ENCODE results near the gene CAPN12.

CAPN12 gene

DNA sequence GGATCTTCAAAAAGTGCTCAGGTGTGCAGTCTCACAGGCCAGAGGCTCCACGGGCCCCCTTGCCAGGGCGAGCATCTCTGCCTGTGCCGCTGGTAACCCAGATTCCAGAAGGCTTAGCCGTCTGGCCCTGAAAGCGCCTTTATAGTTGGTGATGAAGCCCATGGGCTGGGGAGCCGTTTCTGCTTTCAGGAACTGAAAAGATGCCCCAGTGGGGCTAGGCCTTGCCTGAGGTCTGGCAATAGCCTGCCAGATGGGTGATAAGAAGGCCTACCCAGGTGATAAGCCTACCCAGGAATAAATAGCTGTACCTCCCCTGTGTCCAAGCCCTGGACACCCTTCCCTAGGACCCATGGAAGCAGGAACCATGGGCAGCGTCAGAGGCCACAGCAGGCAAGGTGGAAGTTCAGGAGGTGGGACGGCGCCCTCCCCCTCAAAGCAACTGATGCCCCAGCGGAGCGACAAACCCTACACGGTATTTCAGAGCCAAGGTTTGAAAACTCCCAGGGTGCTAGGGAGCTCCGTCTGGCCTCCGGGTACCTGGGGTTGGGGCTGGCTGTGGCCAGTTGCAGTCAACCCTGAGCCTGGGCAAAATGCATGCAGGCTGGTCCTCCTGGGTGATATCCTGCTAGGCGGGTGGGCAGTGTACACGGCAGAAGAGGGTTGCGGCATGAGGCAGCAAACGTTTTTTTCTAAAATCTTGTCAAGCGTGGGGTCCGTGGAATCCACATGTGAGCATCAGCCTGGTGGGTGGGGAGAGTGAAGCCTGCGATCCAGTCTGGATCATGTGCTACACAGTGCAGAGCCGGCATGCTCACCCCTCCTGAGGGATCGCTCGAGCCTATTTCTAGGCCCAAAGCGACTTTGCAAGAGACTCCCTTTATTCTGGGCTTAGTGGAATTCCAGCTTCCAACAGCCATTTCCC lies 51.6 kb downstream of the CAPN12 start:
- no peak for DNase-seq

DNA sequence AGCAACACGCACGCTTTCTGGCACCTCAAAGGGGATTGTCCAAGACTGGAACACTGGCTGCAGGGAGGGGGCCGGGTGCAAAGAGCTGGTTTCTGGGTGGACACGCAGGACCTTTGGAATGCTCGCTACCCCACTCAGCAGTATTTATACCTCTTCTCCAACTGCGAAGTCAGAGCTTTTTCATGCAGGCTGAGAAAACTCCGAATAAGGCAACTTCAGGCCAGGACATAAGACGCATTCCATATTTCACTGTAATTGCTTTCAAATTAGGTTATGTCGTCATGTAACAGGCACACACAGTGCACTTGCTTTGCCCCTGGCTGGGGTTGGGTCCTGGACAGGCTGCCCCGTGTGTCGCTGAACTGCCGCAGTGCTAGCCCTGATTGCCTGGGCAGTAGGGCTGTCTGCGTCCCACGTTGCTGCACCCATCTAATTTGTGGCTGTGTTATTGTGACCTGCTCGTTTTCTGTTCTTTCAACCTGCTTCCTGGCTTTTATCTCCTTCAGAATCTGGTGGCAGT lies 52.3 kb downstream of the CAPN12 start:
- no peak for DNase-seq

DNA sequence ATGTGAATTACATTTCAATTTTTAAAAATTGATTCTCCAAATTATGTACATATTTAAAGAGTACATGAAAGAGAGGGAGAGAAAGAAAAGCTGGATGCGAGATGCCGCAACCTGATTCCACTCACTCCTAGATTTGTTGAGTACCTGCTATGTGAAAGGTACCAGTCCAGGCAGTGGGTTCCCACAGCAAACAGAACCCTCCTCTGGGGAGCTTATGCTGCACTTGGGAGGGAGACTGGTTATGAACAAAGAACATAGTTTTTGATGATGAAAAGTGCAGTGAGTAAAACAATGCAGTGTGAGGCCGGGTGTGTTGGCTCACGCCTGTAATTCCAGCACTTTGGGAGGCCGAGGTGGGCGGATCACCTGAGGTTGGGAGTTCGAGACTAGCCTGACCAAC lies 53.4 kb downstream of the CAPN12 start:
- no peak for DNase-seq

DNA sequence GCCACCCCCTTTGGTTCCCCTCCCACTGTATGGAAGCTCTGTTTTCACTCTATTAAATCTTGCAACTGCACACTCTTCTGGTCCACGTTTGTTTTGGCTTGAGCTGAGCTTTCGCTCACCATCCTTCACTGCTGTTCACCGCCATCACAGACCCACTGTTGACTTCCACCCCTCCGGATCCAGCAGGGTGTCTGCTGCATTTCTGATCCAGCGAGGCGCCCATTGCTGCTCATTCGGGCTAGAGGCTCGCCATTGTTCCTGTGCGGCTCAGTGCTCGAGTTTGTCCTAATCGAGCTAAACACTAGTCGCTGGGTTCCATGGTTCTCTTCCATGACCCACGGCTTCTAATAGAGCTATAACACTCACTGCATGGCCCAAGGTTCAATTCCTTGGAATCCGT lies 54.1 kb downstream of the CAPN12 start:
- no peak for DNase-seq

DNA sequence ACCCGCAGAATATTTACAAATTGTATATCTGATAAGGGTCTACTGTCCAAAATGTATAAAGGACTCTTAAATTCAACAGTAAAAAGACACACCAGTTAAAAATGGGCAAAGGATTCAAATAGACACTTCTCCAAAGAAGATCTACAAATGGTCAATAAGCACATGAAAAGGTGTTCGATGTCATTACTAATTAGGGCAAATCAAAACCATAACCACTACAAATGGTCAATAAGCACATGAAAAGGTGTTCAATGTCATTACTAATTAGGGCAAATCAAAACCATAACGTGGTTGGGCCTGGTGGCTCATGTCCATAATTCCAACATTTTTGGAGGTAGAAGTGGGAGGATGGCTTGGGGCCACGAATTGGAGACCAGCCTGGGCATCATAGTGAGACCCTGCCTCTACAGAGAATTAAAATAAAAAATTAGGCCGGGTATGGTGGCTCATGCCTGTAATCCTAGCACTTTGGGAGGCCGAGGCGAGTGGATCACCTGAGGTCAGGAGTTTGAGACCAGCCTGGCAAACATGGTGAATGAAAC lies 56.4 kb downstream of the CAPN12 start:
- no peak for DNase-seq

DNA sequence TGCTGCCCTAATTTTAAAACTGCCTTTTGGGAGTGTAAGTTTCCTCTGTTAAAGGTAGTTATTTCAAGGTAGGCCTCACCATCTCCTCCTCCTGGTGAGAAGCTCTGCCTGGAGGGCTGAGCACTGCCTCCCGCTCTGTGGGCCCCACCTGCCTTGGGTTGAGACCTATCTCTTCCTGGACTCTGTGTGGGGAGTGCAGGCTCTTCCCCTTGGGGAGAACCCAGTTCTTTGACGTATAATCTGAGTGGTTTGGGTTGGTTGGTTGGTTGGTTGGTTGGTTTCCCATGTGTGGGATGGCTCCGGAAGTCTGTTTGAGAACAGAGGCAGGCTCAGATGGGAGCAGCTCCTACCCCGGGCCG lies 57.8 kb downstream of the CAPN12 start:
- peak; percentile 52 to 54 for DNase-seq

DNA sequence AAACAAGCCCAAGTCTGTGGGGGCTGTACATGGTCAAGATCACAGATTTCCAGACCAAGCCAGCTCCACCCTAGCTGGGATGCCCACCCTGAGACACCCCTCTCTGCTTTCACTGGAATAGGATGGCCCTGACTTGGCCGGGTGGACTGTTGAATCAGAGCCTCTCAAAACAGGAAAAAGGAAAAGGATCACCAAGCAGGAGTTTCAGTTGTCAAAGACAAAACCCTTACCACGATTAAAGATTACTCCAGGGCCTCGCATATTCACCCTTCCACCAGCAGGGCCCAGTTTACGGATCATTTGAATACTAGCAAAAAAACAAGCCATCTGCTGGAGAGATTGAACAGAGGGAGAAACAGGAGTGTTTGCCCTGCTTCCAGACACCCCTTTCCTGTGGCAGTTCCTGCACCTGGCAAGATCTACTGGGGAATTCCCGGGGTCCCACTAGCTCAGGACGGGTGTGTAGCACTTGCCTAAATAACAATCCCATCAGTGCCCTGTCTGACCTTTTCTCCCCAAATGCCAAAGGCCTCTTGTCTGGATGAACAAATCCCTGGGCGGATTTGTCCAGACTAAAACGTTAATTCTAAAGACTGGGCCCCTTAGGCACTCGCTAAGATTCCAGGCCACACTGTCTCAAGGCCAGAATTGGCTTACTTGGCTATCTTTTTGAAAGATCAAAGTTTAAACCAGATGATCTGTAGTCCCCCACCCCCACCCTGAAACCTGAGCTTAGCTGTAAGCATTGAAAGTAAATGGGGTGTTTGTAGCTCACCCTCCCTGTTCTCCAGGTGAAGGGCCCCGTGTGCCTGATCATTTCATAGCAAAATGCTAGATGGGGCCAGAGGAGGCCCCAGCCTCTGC lies 58.4 kb downstream of the CAPN12 start:
- peak; percentile 26 to 27 for DNase-seq

DNA sequence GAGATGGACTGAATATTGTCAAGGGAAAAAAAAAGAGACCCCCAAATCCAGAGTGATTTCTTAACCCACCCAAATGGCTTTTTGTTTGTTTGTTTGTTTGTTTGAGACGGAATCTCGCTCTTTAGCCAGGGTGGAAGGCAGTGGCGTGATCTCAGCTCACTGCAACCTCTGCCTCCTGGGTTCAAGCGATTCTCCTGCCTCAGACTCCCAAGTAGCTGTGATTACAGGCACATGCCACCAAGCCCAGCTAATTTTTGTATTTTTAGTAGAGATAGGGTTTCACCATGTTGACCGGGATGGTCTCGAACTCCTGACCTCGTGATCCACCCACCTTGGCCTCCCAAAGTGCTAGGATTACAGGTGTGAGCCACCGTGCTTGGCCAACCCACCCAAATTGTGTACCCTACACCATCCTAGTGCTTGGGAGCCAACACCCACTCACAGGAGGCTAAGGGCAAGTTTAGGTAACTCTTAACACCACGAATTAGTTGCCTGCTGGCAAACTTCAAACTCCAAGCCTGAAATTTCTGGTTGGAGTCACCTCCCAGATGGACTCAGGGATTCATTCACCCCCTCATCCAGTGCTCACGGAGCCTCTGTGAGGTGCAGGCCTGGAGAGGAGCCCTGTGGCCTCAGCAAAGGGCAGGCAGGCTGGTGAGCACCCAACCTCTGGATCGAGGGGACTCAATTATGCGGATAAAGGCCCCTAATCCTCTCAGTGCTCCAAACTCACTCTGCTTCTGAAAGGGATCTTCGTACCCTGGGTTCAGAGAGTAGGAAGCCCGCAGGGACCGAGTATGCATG lies 59.2 kb downstream of the CAPN12 start:
- no peak for DNase-seq

DNA sequence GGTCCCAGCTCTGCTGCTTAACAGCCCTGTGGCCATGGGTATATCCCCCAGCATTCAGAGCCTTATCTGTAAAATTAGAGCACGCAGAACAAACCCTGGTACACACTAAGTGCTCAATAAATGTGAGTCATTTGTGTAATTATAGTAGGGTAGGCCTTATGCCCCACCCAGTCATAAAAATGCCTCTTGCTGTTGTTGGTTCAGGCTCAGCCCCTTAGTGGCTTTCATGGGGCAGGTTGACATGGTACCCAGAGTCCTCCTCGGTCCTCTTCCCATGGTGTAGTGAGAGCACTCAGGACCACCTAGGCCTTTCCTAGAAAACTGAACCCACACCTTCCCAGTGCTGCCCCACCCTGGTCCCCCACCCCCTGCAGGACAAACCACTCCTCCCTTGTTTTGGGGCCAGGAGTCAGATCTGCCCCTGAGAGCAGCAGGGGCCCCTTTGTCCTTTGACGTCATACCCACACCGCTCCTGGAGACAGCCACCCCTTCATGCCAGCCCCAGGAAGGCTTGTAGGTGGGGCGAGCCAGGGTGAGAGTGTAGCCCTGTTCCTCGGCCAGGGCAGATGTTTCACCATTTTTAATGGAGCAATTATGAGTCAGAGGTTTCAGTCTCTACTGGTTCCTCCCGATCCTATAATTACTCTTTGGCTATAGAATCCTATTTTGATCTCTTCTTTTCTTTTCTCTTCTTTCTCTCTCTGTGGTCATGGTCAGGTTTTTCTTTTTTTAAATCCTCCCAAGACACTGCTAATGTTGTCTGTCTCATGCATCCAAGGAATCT lies 60.0 kb downstream of the CAPN12 start:
- peak; percentile 45 to 54 for DNase-seq

DNA sequence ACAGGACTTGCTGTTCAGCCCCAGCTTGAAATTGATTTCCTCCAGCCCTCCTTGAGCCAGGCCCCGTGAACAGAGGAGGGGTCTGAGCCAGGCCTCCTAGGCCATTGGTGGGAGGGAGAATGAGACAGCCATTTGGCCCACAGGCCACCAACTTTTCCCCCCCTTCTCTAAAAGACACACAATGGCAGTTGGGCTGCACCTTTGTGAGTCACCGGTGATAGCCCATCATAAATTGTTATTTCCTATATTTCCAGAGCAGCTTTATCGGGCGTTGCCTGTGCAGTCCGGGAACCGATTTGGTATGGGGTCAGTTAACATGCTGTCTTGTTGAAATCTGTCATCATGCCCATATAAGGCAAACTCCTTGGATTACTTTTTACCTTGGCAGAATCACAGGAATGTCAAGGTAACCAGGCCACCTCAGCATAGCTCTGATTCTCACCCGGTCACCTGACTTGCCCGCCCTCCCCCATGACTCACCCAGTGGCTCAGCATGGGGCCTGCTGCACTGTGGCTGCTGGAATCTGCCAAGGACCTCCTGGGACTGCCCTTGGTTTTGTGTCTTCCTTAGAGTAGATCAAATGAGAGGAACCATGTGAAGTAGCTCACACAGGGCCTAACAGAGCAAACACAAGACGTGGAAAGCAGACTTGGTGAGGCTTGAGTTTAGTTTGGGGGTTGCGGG lies 60.7 kb downstream of the CAPN12 start:
- DNase-seq = peak; percentile 57 to 66

DNA sequence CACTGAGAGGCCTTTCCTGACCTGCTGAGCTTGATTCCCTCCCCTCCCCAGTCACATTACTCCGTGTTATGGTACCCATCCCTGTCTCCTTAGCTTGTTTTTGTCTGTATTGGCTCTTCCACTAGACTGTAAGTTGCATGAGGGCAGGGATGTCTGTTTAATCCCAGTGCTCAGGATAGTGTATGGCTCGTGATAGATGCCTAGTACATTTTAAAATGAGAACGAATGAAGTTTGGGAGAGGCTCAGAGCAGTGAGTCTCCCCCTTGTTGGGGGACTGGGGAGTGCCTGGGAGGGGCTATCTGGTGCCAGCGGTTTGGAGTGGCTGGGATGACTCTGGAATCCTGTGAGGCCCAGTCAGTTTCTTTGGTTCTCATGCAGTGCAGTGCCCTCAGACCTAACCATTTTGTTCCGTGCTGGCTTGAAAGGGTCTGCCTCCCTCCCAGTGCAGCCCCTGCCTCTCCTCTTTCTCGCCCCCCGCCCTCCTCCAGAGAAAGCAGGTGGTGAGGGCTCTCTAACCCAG lies 61.3 kb downstream of the CAPN12 start:
- DNase-seq = no peak

DNA sequence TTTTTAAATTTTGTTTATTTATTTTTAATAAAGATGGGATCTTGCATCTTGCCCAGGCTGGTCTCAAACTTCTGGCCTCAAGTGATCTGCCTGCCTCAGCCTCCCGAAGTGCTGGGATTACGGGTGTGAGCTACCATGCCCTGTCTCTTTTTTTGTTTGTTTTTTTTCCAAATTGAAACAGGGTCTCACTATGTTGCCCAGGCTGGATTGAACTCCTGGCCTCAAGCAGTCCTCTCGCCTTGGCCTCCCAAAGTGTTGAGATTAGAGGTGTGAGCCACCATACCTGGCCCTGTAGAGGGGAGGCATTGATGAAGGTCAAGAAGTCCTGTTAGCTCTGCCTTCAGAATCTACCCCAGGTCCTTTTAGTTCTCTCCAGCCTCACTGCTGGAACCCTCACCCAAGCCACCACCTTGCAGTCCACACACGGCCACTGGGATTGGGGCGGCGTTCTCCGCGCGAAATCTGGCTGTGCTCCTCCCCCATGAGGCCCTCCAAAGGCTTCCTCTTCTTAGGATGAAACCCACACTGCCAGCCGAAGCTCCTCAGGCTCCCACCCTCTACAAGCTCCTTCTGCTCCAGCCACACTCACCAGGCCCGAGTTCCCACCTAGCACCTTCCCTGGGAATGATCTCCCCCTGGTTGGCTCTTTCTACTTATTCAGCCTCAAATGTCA lies 61.9 kb downstream of the CAPN12 start:
- DNase-seq = no peak

Measured in activated T-cell treated with anti-CD3 and anti-CD28 coated beads, Interleukin-2, amount 50 U/mL, for 48 hours (primary cell).